ENCODE data around the gene TNIP3. TPM values are rescaled to one million over a fixed set of nuclear protein-coding genes. Genes with fewer than 3 reads are reported as not detected.

The TNIP3 gene
- total and polyA plus RNA-seq, 2 of the 4 experiments (the other 2 are of a cell fraction) = 0.10 to 0.18 TPM

DNA sequence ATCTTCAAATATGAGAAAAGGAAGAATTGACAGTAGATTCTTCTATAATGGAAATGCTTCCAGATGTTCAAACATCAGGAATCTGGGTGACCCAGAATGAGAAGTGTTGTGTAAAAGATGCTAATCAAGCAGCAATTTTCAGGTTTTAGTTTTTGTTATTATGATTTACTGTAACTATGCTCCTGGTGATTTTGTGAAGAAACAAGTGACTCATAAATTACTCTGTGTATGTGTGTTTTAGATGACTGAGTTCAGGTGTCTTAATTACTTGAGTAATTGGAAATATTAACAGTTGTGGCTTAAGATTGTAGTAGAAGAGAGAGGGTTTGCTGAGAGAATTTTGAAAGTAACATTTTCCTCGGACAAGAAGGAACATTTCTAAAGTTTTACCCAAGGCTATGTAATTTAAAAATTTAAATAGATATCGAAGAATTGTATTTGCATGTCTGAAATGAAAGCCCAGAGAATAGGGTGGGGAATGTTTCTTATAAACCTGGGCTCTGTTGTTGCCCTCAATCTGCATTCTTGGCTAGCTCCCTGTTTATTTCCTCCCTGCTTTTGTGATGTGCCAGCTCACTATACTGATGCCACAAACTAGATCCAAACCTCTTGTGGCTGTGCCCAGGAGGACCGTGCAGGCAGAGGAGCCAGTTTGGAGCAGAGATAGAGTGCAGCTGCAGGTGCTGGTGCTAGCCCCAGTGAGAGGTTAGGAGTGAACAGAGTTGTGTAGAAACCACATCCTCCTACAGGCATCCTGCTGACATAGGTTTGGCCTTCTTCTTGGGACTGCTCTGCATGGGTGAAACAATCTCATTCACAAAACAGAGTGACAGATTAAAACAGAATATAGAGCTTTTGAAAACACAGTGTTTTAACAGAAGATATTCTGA lies 25.4 kb upstream of the TNIP3 start:
- Histone ChIP-seq H3K79me1 (ENCODE audit: low read depth in 1 of 2, low read length in 2 of 2) (no peaks in the 10 kb centered on the region), H2BK20ac (ENCODE audit: low read depth, low read length) (no peak overlapping the region), H3K27ac (ENCODE audit: insufficient read depth, low read length) (no peak overlapping the region), H2BK5ac (ENCODE audit: low read depth, low read length, poor library complexity, severe bottlenecking) (no peak overlapping the region), H4K91ac (ENCODE audit: insufficient read depth, low read depth, low read length) (no peak overlapping the region), H3K4me1 (ENCODE audit: control insufficient read depth, insufficient read depth, low read length) (no peaks in the 10 kb centered on the region), H3K4me2 (ENCODE audit: low read depth, low read length) (no peak overlapping the region), H2AK5ac (ENCODE audit: low read depth, low read length) (no peak overlapping the region), H4K8ac (ENCODE audit: low read depth in 2 of 2, low read length in 2 of 2) (no peak overlapping the region), H3K56ac (ENCODE audit: extremely low read depth, insufficient read depth, low read length) (no peak overlapping the region), H3K18ac (ENCODE audit: low read depth, low read length) (no peak overlapping the region), H3K23ac (ENCODE audit: low read depth, low read length) (no peak overlapping the region), H2AFZ (replicated peaks; ENCODE audit: low read length, poor library complexity) (no peak overlapping the region), H2AK9ac (replicated peaks; ENCODE audit: low read depth, low read length, poor library complexity) (peak overlapping the region; percentile 9), H3K27me3 (ENCODE audit: control insufficient read depth, insufficient read depth, low read length) (peaks cover 2% of the 10 kb centered on the region), H3K9me3 (ENCODE audit: control insufficient read depth, insufficient read depth, low read length) (no peaks in the 10 kb centered on the region), H3K9me1 (ENCODE audit: insufficient read depth, low read length) (no peaks in the 10 kb centered on the region), H2BK120ac (ENCODE audit: low read depth, low read length) (no peak overlapping the region), H3K14ac (replicated peaks; ENCODE audit: low read depth, low read length) (no peak overlapping the region), H3K36me3 (ENCODE audit: control insufficient read depth, insufficient read depth, low read length) (no peaks in the 10 kb centered on the region), H3K4ac (ENCODE audit: low read depth, low read length) (no peak overlapping the region), H4K5ac (ENCODE audit: low read depth, low read length) (no peak overlapping the region), H3K4me3 (ENCODE audit: insufficient read depth, low read depth, low read length) (no peak overlapping the region), H2BK15ac (ENCODE audit: low read depth, low read length) (no peak overlapping the region), H4K20me1 (ENCODE audit: insufficient read depth, low read length) (no peaks in the 10 kb centered on the region), H3K9ac (ENCODE audit: low read depth, low read length) (no peak overlapping the region)
- CTCF ChIA-PET = no interaction called here
- no CpG with 5 or more reads among the region's 3 CpGs for WGBS, 2 experiments (ENCODE audit: extremely low coverage in 2 of 2, insufficient read length in 1 of 2)
- dilution Hi-C loops (cut with HindIII; ENCODE audit: low sequenced_read_pairs, unreplicated experiment) (no loop called here), intact Hi-C loops (cut with micrococcal nuclease) (loop anchor here (5.0 kb wide), 1 partner anchor 468 kb away; no protein-coding TSS in a partner anchor), in situ Hi-C loops (cut with MboI; ENCODE audit: low sequenced_read_pairs) (loop anchor here (5.0 to 25.0 kb wide), 2 partner anchors 63 to 548 kb away; no protein-coding TSS in a partner anchor)
- DNase-seq (no peak), ATAC-seq (ENCODE audit: low read depth) (no peak)
- POLR2A ChIA-PET (ENCODE audit: unreplicated experiment) = no interaction called here
- BruUV-seq (replicated peaks) = no TSS peak
- TF ChIP-seq, protein P1, sequence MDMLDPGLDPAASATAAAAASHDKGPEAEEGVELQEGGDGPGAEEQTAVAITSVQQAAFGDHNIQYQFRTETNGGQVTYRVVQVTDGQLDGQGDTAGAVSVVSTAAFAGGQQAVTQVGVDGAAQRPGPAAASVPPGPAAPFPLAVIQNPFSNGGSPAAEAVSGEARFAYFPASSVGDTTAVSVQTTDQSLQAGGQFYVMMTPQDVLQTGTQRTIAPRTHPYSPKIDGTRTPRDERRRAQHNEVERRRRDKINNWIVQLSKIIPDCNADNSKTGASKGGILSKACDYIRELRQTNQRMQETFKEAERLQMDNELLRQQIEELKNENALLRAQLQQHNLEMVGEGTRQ (IDR thresholded peaks at IDR 0.05; ENCODE audit: low read depth, low read length) = no peak
- TF ChIP-seq MAZ (IDR thresholded peaks at IDR 0.05; ENCODE audit: borderline replicate concordance, low read depth, low read length) (no peak), FOS (IDR thresholded peaks at IDR 0.05; ENCODE audit: low read depth, low read length) (no peak), RCOR1 (IDR thresholded peaks at IDR 0.05; ENCODE audit: insufficient replicate concordance, low read length) (no peak), SMC3 (IDR thresholded peaks at IDR 0.05; ENCODE audit: low read depth, low read length) (no peak), CEBPB (IDR thresholded peaks at IDR 0.05; ENCODE audit: low read depth, low read length) (no peak), BHLHE40 (IDR thresholded peaks at IDR 0.05; ENCODE audit: low read depth, low read length) (no peak), NFE2L2 (IDR thresholded peaks at IDR 0.05; ENCODE audit: low read depth, low read length) (no peak), POLR2A (IDR thresholded peaks at IDR 0.05; ENCODE audit: low read depth, low read length) (no peak), MAFK (IDR thresholded peaks at IDR 0.05; ENCODE audit: low read depth, low read length) (no peak), RAD21 (IDR thresholded peaks at IDR 0.05; ENCODE audit: low read length) (no peak), CHD1 (IDR thresholded peaks at IDR 0.05; ENCODE audit: low read depth, low read length) (no peak), MXI1 (IDR thresholded peaks at IDR 0.05; ENCODE audit: borderline replicate concordance, low read depth, low read length) (no peak), RFX5 (IDR thresholded peaks at IDR 0.05; ENCODE audit: low read depth, low read length) (no peak)
- TF ChIP-seq, protein P2, sequence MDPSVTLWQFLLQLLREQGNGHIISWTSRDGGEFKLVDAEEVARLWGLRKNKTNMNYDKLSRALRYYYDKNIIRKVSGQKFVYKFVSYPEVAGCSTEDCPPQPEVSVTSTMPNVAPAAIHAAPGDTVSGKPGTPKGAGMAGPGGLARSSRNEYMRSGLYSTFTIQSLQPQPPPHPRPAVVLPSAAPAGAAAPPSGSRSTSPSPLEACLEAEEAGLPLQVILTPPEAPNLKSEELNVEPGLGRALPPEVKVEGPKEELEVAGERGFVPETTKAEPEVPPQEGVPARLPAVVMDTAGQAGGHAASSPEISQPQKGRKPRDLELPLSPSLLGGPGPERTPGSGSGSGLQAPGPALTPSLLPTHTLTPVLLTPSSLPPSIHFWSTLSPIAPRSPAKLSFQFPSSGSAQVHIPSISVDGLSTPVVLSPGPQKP (IDR thresholded peaks at IDR 0.05; ENCODE audit: borderline replicate concordance, low read depth, low read length) = no peak
